GM21447 (cell line): Measurements from ENCODE around the gene DDX51.
"Not testable (repeated sequence)": the region's sequence is repeated elsewhere in the genome, so short reads cannot be mapped to it uniquely, and the experiment has no call there.

Experiments used
- ATAC-seq: cut with Tn5 transposase; IDR thresholded peaks from one replicate; pipeline ENCODE4 v1.9.1; 2021; ENCODE audit not compliant: unreplicated experiment

DDX51 gene

GRCh38 chr12:132141976-132142678, 2.0 kb downstream of the DDX51 start:
- ATAC-seq, result no peak

- no peak for ATAC-seq
These were observed 2.9 kb downstream of the DDX51 start for GRCh38 chr12:132140918-132141841.

GRCh38 chr12:132140501-132140900, 3.6 kb downstream of the DDX51 start:
- no peak for ATAC-seq

GRCh38 chr12:132139912-132140311, 4.2 kb downstream of the DDX51 start:
- no peak for ATAC-seq

GRCh38 chr12:132138941-132139871, 4.9 kb downstream of the DDX51 start:
- no peak for ATAC-seq

GRCh38 chr12:132137483-132138125, 6.5 kb downstream of the DDX51 start:
- no peak for ATAC-seq

- not testable (repeated sequence) for ATAC-seq
These were observed 7.9 kb downstream of the DDX51 start for GRCh38 chr12:132136226-132136625.

GRCh38 chr12:132134653-132135183, 9.4 kb downstream of the DDX51 start:
- not testable (repeated sequence) for ATAC-seq

- no peak for ATAC-seq
These were observed 10.0 kb downstream of the DDX51 start for GRCh38 chr12:132133952-132134652.

- ATAC-seq, result no peak
These were observed 11.3 kb downstream of the DDX51 start for GRCh38 chr12:132132609-132133430.

- ATAC-seq, result no peak
These were observed 12.2 kb downstream of the DDX51 start for GRCh38 chr12:132131952-132132351.

GRCh38 chr12:132131229-132131628, 12.9 kb downstream of the DDX51 start:
- ATAC-seq, result no peak

GRCh38 chr12:132130690-132131089, 13.4 kb downstream of the DDX51 start:
- no peak for ATAC-seq

- ATAC-seq, result no peak
These were observed 15.1 kb downstream of the DDX51 start for GRCh38 chr12:132129007-132129406.

GRCh38 chr12:132127041-132127440, 17.1 kb downstream of the DDX51 start:
- ATAC-seq, result no peak

GRCh38 chr12:132125736-132126135, 18.4 kb downstream of the DDX51 start:
- ATAC-seq, result no peak

- no peak for ATAC-seq
These were observed 19.2 kb downstream of the DDX51 start for GRCh38 chr12:132124766-132125425.
